A549 (cell line): ENCODE measurements around the gene SENP7. TPM values are rescaled to one million over a fixed set of nuclear protein-coding genes. Genes with fewer than 3 reads are reported as not detected.

Source experiments
- ATAC-seq, 2 experiments: fragments of 200-7000 bp in 1 of 2; fragments of >200 bp in 1 of 2; cut with Nextera tagmentation in 1 of 2; cut with Tn5 transposase in 1 of 2; 3 replicates each; pipeline versions ENCODE4 v1.8.0 to v1.9.1; 2018 to 2020; ENCODE audit warnings: mild to moderate bottlenecking in 1 of 2, moderate library complexity in 1 of 2
- CTCF ChIA-PET: fragments of 300-600 bp; sonication (Branson Sonifier 250); formaldehyde crosslinking; extraction: SDS; loops from one replicate; lab custom pipeline; 2021; ENCODE audit warnings: antibody characterized with exemption, inconsistent platforms; lab: Yijun Ruan, JAX
- POLR2A ChIA-PET: fragments of 350-600 bp; formaldehyde crosslinking; extraction: SDS; loops from one replicate; lab custom pipeline; 2021; ENCODE audit warnings: antibody characterized with exemption, inconsistent platforms; lab: Yijun Ruan, JAX
- DNase-seq, 2 experiments: peaks; one replicate each; pipeline versions ENCODE4 v3.0.0 to v3.0.0-alpha.2; 2011 to 2016; ENCODE audit warnings: low read depth in 1 of 2, low spot score in 1 of 2
- FAIRE-seq: peaks from 2 replicates; lab custom pipeline; 2011; peaks lifted over from hg19 to GRCh38; lab: Jason Lieb, UNC
- H3K27ac ChIP-seq, 2 experiments: fragments of >200 bp; sonication (Bioruptor Twin); formaldehyde crosslinking; 3 replicates each; pipeline ENCODE4 v1.5.1; 2016 to 2017
- H3K4me1 ChIP-seq: fragments of >200 bp; sonication (Bioruptor Twin); formaldehyde crosslinking; 3 replicates; pipeline ENCODE4 v1.6.1; 2016
- H3K4me2 ChIP-seq: fragments of >200 bp; sonication (Bioruptor Twin); formaldehyde crosslinking; 3 replicates; pipeline ENCODE4 v1.6.1; 2016
- H3K4me3 ChIP-seq: fragments of >200 bp; sonication (Bioruptor Twin); formaldehyde crosslinking; 3 replicates; pipeline ENCODE4 v1.5.1; 2016
- H3K9me3 ChIP-seq: fragments of >200 bp; sonication (Bioruptor Twin); formaldehyde crosslinking; 3 replicates; pipeline ENCODE4 v1.6.1; 2016
- BHLHE40 ChIP-seq: IDR thresholded peaks from 2 replicates; pipeline ENCODE4 v1.6.1; 2012; ENCODE audit warnings: low read depth, low read length, inconsistent platforms
- CBX8 ChIP-seq: fragments of 200-600 bp; sonication (generic); IDR thresholded peaks from 2 replicates; pipeline ENCODE4 v1.6.1; 2016
- CEBPB ChIP-seq, 2 experiments: fragments of >200 bp in 1 of 2; sonication (Bioruptor Twin) in 1 of 2; formaldehyde crosslinking in 1 of 2; IDR thresholded peaks; 2 replicates each; pipeline ENCODE4 v1.6.1; 2012 to 2016
- CHD4 ChIP-seq: fragments of 200-600 bp; sonication (generic); IDR thresholded peaks from 2 replicates; pipeline ENCODE4 v1.6.1; 2016; ENCODE audit warnings: antibody characterized with exemption, mild to moderate bottlenecking, borderline replicate concordance
- EHMT2 ChIP-seq: fragments of 200-600 bp; sonication (generic); IDR thresholded peaks from 2 replicates; pipeline ENCODE4 v1.6.1; 2016; ENCODE audit warnings: antibody characterized with exemption, low read depth, mild to moderate bottlenecking, moderate library complexity
- EP300 ChIP-seq, 2 experiments: fragments of >200 bp; sonication (Bioruptor Twin); formaldehyde crosslinking; IDR thresholded peaks; 2 replicates in 1 of 2; 3 replicates in 1 of 2; pipeline ENCODE4 v1.6.1; 2016 to 2017
- FOSL2 ChIP-seq, 2 experiments: fragments of 450-650 bp in 1 of 2; fragments of >200 bp in 1 of 2; sonication (Bioruptor Twin) in 1 of 2; formaldehyde crosslinking; IDR thresholded peaks; 2 replicates each; pipeline versions ENCODE4 v1.5.0 to v1.6.1; 2016 to 2020; ENCODE audit warnings: mild to moderate bottlenecking in 1 of 2, moderate library complexity in 1 of 2
- HOXB13 ChIP-seq: fragments of 250-450 bp; sonication (Bioruptor Pico); IDR thresholded peaks from 2 replicates; pipeline ENCODE4 v1.5.0; 2020; ENCODE audit warnings: low read depth, mild to moderate bottlenecking, moderate library complexity
- HOXB5 ChIP-seq: fragments of 250-450 bp; sonication (Bioruptor Pico); IDR thresholded peaks from 2 replicates; pipeline ENCODE4 v1.5.0; 2020; ENCODE audit warnings: mild to moderate bottlenecking, moderate library complexity
- JUN ChIP-seq, 2 experiments: fragments of >200 bp; sonication (Bioruptor Twin); formaldehyde crosslinking; IDR thresholded peaks; 2 replicates in 1 of 2; 3 replicates in 1 of 2; pipeline ENCODE4 v1.6.1; 2016 to 2017
- MAFK ChIP-seq: fragments of 450-650 bp; IDR thresholded peaks from 2 replicates; pipeline ENCODE4 v1.6.1; 2014; ENCODE audit not compliant: partially characterized antibody
- MAZ ChIP-seq: fragments of 150-350 bp; IDR thresholded peaks from 2 replicates; pipeline ENCODE4 v1.6.1; 2014; ENCODE audit warnings: antibody characterized with exemption, low read depth, low read length, borderline replicate concordance
- NFE2L2 ChIP-seq: fragments of 150-350 bp; conservative IDR thresholded peaks from 2 replicates; pipeline ENCODE4 v1.6.1; 2014; ENCODE audit warnings: low read length
- NR3C1 ChIP-seq: fragments of >200 bp; sonication (Bioruptor Twin); formaldehyde crosslinking; IDR thresholded peaks from 3 replicates; pipeline ENCODE4 v1.6.1; 2017
- POLR2A ChIP-seq: IDR thresholded peaks from 2 replicates; pipeline ENCODE4 v1.6.1; 2012; ENCODE audit warnings: mild to moderate bottlenecking, low read length
- RNF2 ChIP-seq: fragments of 200-600 bp; sonication (generic); IDR thresholded peaks from 2 replicates; pipeline ENCODE4 v1.6.1; 2016; ENCODE audit warnings: low read depth, mild to moderate bottlenecking, antibody characterized with exemption, moderate library complexity, borderline replicate concordance
- TFCP2L1 ChIP-seq: fragments of 250-450 bp; sonication (Bioruptor Pico); IDR thresholded peaks from 2 replicates; pipeline ENCODE4 v1.5.0; 2021; ENCODE audit warnings: mild to moderate bottlenecking
- WGBS: methylation state at CpG from one replicate; pipeline ENCODE4 v1.1.6; 2017; ENCODE audit errors: missing lambda C conversion rate; 5-methylcytosine and 5-hydroxymethylcytosine counted together
- polyA plus RNA-seq, 4 experiments: library from polyadenylated mRNA; depleted of rRNA in 3 of 4; stranded (reverse); fragments of >200 nt; fragmentation: RNase III in 1 of 4; extraction: RNeasy Plus Mini Kit Qiagen cat#74134 plus additional on column Dnase treatment in 1 of 4; gene quantifications; 2 replicates in 3 of 4; 3 replicates in 1 of 4; pipeline ENCODE4 v1.2.3, GENCODE V29; 2011 to 2017
- TF ChIP-seq, protein P1 (sequence below): fragments of 200-600 bp; sonication (generic); IDR thresholded peaks from 2 replicates; pipeline ENCODE4 v1.6.1; 2016; ENCODE audit warnings: antibody characterized with exemption, mild to moderate bottlenecking, moderate library complexity
- TF ChIP-seq, protein P2 (sequence below): fragments of 250-450 bp; sonication (Bioruptor Pico); IDR thresholded peaks from 2 replicates; pipeline ENCODE4 v1.5.0; 2021; ENCODE audit warnings: mild to moderate bottlenecking, moderate library complexity, borderline replicate concordance
- TF ChIP-seq, protein P3 (sequence below): fragments of 250-450 bp; sonication (Bioruptor Pico); IDR thresholded peaks from 2 replicates; pipeline ENCODE4 v1.5.0; 2020; ENCODE audit warnings: low read depth, mild to moderate bottlenecking, moderate library complexity

SENP7 gene
- polyA plus RNA-seq, 2 of the 4 experiments (the other 2 are of a cell fraction): 3.1 to 10.3 TPM

DNA sequence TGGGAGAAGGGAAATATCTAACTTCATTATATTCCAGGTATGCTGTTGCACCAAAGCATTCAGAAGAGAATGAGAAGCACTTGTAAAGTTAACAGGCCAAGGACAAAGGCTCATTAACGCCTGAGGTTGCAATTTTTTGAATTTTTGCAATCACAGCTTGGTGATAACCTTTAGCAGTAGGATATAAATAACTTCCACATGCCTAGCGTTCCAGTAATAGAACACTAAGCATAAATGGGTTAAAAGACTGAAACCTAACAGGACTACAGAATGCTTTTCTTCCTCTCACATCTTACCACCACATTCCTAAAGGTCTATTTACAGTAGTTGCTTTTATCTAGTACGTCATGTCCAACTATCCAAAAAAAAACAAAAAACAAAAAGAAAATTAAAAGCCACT lies 135.2 kb downstream of the SENP7 start:
- no peak overlapping the region for H3K27ac ChIP-seq
- ATAC-seq (no peak), DNase-seq (no peak), FAIRE-seq (no peak)
- peaks cover 4% of the 10 kb centered on the region; the same call in 1 of the 3 replicates for H3K9me3 ChIP-seq
- TF ChIP-seq BHLHE40 (no peak), EP300 (IDR thresholded peaks at IDR 0.05) (no peak), EHMT2 (no peak), TFCP2L1 (CRISPR knock-in tag) (no peak), HOXB13 (CRISPR knock-in tag) (no peak), NR3C1 (no peak), MAZ (no peak), CBX8 (no peak), FOSL2 (IDR thresholded peaks at IDR 0.05) (no peak), FOSL2 (CRISPR knock-in tag; IDR thresholded peaks at IDR 0.05) (no peak), NFE2L2 (no peak), CHD4 (no peak), CEBPB (IDR thresholded peaks at IDR 0.05) (no peak)
- TF ChIP-seq, protein P1, sequence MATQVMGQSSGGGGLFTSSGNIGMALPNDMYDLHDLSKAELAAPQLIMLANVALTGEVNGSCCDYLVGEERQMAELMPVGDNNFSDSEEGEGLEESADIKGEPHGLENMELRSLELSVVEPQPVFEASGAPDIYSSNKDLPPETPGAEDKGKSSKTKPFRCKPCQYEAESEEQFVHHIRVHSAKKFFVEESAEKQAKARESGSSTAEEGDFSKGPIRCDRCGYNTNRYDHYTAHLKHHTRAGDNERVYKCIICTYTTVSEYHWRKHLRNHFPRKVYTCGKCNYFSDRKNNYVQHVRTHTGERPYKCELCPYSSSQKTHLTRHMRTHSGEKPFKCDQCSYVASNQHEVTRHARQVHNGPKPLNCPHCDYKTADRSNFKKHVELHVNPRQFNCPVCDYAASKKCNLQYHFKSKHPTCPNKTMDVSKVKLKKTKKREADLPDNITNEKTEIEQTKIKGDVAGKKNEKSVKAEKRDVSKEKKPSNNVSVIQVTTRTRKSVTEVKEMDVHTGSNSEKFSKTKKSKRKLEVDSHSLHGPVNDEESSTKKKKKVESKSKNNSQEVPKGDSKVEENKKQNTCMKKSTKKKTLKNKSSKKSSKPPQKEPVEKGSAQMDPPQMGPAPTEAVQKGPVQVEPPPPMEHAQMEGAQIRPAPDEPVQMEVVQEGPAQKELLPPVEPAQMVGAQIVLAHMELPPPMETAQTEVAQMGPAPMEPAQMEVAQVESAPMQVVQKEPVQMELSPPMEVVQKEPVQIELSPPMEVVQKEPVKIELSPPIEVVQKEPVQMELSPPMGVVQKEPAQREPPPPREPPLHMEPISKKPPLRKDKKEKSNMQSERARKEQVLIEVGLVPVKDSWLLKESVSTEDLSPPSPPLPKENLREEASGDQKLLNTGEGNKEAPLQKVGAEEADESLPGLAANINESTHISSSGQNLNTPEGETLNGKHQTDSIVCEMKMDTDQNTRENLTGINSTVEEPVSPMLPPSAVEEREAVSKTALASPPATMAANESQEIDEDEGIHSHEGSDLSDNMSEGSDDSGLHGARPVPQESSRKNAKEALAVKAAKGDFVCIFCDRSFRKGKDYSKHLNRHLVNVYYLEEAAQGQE: no peak
- TF ChIP-seq, protein P2, sequence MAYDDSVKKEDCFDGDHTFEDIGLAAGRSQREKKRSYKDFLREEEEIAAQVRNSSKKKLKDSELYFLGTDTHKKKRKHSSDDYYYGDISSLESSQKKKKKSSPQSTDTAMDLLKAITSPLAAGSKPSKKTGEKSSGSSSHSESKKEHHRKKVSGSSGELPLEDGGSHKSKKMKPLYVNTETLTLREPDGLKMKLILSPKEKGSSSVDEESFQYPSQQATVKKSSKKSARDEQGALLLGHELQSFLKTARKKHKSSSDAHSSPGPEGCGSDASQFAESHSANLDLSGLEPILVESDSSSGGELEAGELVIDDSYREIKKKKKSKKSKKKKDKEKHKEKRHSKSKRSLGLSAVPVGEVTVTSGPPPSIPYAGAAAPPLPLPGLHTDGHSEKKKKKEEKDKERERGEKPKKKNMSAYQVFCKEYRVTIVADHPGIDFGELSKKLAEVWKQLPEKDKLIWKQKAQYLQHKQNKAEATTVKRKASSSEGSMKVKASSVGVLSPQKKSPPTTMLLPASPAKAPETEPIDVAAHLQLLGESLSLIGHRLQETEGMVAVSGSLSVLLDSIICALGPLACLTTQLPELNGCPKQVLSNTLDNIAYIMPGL: no peak
- TF ChIP-seq, protein P3, sequence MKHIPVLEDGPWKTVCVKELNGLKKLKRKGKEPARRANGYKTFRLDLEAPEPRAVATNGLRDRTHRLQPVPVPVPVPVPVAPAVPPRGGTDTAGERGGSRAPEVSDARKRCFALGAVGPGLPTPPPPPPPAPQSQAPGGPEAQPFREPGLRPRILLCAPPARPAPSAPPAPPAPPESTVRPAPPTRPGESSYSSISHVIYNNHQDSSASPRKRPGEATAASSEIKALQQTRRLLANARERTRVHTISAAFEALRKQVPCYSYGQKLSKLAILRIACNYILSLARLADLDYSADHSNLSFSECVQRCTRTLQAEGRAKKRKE: no peak
- no peak overlapping the region for H3K4me3 ChIP-seq
- 82% methylated on average over 3 of the region's 3 CpGs for WGBS
- POLR2A ChIA-PET: no interaction called here
- CTCF ChIA-PET: interaction anchor here (1.2 kb wide), 1 partner anchor 774 kb away, joined by 3 read pairs; no protein-coding TSS in a partner anchor
- H3K4me1 ChIP-seq: no peaks in the 10 kb centered on the region
- no peak overlapping the region for H3K4me2 ChIP-seq

DNA sequence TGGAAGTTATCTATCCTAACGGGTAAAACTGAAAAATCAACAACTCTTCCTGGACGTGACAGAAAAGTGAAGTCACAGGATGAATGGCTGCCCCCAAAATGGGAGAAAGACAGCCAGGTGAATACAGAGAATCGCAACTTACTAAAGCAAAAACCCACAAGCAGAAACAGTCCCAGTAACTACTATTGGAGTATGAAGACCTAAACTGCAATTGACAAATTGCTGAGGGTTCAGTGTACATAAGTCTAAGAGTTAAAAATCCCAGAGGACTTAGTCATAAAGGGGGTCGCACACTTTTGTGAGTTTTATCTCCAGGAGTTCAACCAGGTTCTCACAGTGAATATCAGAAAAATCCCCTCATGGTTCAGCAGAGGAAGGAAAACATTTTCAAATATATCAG lies 135.8 kb downstream of the SENP7 start:
- TF ChIP-seq RNF2 (no peak), HOXB5 (CRISPR knock-in tag) (no peak), JUN (IDR thresholded peaks at IDR 0.05) (no peak), POLR2A (no peak), MAFK (no peak), CBX8 (no peak)
- no peak for FAIRE-seq
- Histone ChIP-seq H3K9me3 (peaks cover 4% of the 10 kb centered on the region; the same call in 1 of the 3 replicates), H3K4me2 (no peak overlapping the region), H3K27ac (no peak overlapping the region), H3K4me1 (no peaks in the 10 kb centered on the region), H3K4me3 (no peak overlapping the region)
- no peak for DNase-seq
- WGBS: 65% methylated on average over 4 of the region's 4 CpGs
- ATAC-seq: no peak
- ChIA-PET CTCF (interaction anchor here (1.2 kb wide), 1 partner anchor 774 kb away, joined by 3 read pairs; no protein-coding TSS in a partner anchor), POLR2A (no interaction called here)
